A549 (cell line): ENCODE measurements around the gene PRKAG2. TPM values are rescaled to one million over a fixed set of nuclear protein-coding genes. Genes with fewer than 3 reads are reported as not detected.

Source experiments
- ATAC-seq, 2 experiments: fragments of 200-7000 bp in 1 of 2; fragments of >200 bp in 1 of 2; cut with Nextera tagmentation in 1 of 2; cut with Tn5 transposase in 1 of 2; 3 replicates each; pipeline versions ENCODE4 v1.8.0 to v1.9.1; 2018 to 2020; ENCODE audit warnings: mild to moderate bottlenecking in 1 of 2, moderate library complexity in 1 of 2
- CTCF ChIA-PET: fragments of 300-600 bp; sonication (Branson Sonifier 250); formaldehyde crosslinking; extraction: SDS; loops from one replicate; lab custom pipeline; 2021; ENCODE audit warnings: antibody characterized with exemption, inconsistent platforms; lab: Yijun Ruan, JAX
- POLR2A ChIA-PET: fragments of 350-600 bp; formaldehyde crosslinking; extraction: SDS; loops from one replicate; lab custom pipeline; 2021; ENCODE audit warnings: antibody characterized with exemption, inconsistent platforms; lab: Yijun Ruan, JAX
- DNase-seq, 2 experiments: peaks; one replicate each; pipeline versions ENCODE4 v3.0.0 to v3.0.0-alpha.2; 2011 to 2016; ENCODE audit warnings: low read depth in 1 of 2, low spot score in 1 of 2
- FAIRE-seq: peaks from 2 replicates; lab custom pipeline; 2011; peaks lifted over from hg19 to GRCh38; lab: Jason Lieb, UNC
- H3K27ac ChIP-seq, 2 experiments: fragments of >200 bp; sonication (Bioruptor Twin); formaldehyde crosslinking; 3 replicates each; pipeline ENCODE4 v1.5.1; 2016 to 2017
- H3K4me1 ChIP-seq: fragments of >200 bp; sonication (Bioruptor Twin); formaldehyde crosslinking; 3 replicates; pipeline ENCODE4 v1.6.1; 2016
- H3K4me2 ChIP-seq: fragments of >200 bp; sonication (Bioruptor Twin); formaldehyde crosslinking; 3 replicates; pipeline ENCODE4 v1.6.1; 2016
- H3K4me3 ChIP-seq: fragments of >200 bp; sonication (Bioruptor Twin); formaldehyde crosslinking; 3 replicates; pipeline ENCODE4 v1.5.1; 2016
- H3K9me3 ChIP-seq: fragments of >200 bp; sonication (Bioruptor Twin); formaldehyde crosslinking; 3 replicates; pipeline ENCODE4 v1.6.1; 2016
- BHLHE40 ChIP-seq: IDR thresholded peaks from 2 replicates; pipeline ENCODE4 v1.6.1; 2012; ENCODE audit warnings: low read depth, low read length, inconsistent platforms
- CHD2 ChIP-seq: fragments of 150-350 bp; IDR thresholded peaks from 2 replicates; pipeline ENCODE4 v1.6.1; 2014; ENCODE audit warnings: low read length; ENCODE audit not compliant: partially characterized antibody
- EHF ChIP-seq: fragments of 250-450 bp; sonication (Bioruptor Pico); IDR thresholded peaks from 2 replicates; pipeline ENCODE4 v1.5.0; 2020; ENCODE audit warnings: mild to moderate bottlenecking
- EHMT2 ChIP-seq: fragments of 200-600 bp; sonication (generic); IDR thresholded peaks from 2 replicates; pipeline ENCODE4 v1.6.1; 2016; ENCODE audit warnings: antibody characterized with exemption, low read depth, mild to moderate bottlenecking, moderate library complexity
- EP300 ChIP-seq, 2 experiments: fragments of >200 bp; sonication (Bioruptor Twin); formaldehyde crosslinking; IDR thresholded peaks; 2 replicates in 1 of 2; 3 replicates in 1 of 2; pipeline ENCODE4 v1.6.1; 2016 to 2017
- FOSL2 ChIP-seq, 2 experiments: fragments of 450-650 bp in 1 of 2; fragments of >200 bp in 1 of 2; sonication (Bioruptor Twin) in 1 of 2; formaldehyde crosslinking; IDR thresholded peaks; 2 replicates each; pipeline versions ENCODE4 v1.5.0 to v1.6.1; 2016 to 2020; ENCODE audit warnings: mild to moderate bottlenecking in 1 of 2, moderate library complexity in 1 of 2
- GATA3 ChIP-seq: IDR thresholded peaks from 2 replicates; pipeline ENCODE4 v1.6.1; 2012; ENCODE audit warnings: borderline replicate concordance
- HES2 ChIP-seq: fragments of >200 bp; sonication (Bioruptor Twin); formaldehyde crosslinking; IDR thresholded peaks from 2 replicates; pipeline ENCODE4 v1.6.1; 2016
- KDM1A ChIP-seq: fragments of 200-600 bp; sonication (generic); IDR thresholded peaks from 2 replicates; pipeline ENCODE4 v1.6.1; 2016; ENCODE audit warnings: low read depth, mild to moderate bottlenecking
- MAZ ChIP-seq: fragments of 150-350 bp; IDR thresholded peaks from 2 replicates; pipeline ENCODE4 v1.6.1; 2014; ENCODE audit warnings: antibody characterized with exemption, low read depth, low read length, borderline replicate concordance
- MYC ChIP-seq: IDR thresholded peaks from 2 replicates; pipeline ENCODE4 v1.6.1; 2012; ENCODE audit warnings: mild to moderate bottlenecking, inconsistent platforms, low read length, improper control_type of control experiment, borderline replicate concordance
- RARB ChIP-seq: fragments of 250-450 bp; sonication (Bioruptor Pico); IDR thresholded peaks from 2 replicates; pipeline ENCODE4 v1.8.0; 2021; ENCODE audit warnings: mild to moderate bottlenecking, moderate library complexity
- RFX5 ChIP-seq: fragments of 450-650 bp; IDR thresholded peaks from 2 replicates; pipeline ENCODE4 v1.7.1; 2014; ENCODE audit warnings: antibody characterized with exemption, mild to moderate bottlenecking, moderate library complexity
- SMC3 ChIP-seq: fragments of >200 bp; sonication (Bioruptor Twin); formaldehyde crosslinking; IDR thresholded peaks from 3 replicates; pipeline ENCODE4 v1.6.1; 2018; ENCODE audit warnings: inconsistent platforms
- USF2 ChIP-seq: fragments of 450-650 bp; IDR thresholded peaks from 2 replicates; pipeline ENCODE4 v1.6.1; 2014; ENCODE audit warnings: antibody characterized with exemption
- WGBS: methylation state at CpG from one replicate; pipeline ENCODE4 v1.1.6; 2017; ENCODE audit errors: missing lambda C conversion rate; 5-methylcytosine and 5-hydroxymethylcytosine counted together
- polyA plus RNA-seq, 4 experiments: library from polyadenylated mRNA; depleted of rRNA in 3 of 4; stranded (reverse); fragments of >200 nt; fragmentation: RNase III in 1 of 4; extraction: RNeasy Plus Mini Kit Qiagen cat#74134 plus additional on column Dnase treatment in 1 of 4; gene quantifications; 2 replicates in 3 of 4; 3 replicates in 1 of 4; pipeline ENCODE4 v1.2.3, GENCODE V29; 2011 to 2017
- TF ChIP-seq, protein P1 (sequence below): IDR thresholded peaks from 2 replicates; pipeline ENCODE4 v1.6.1; 2012; ENCODE audit warnings: low read depth, borderline replicate concordance
- TF ChIP-seq, protein P2 (sequence below): IDR thresholded peaks from 2 replicates; pipeline ENCODE4 v1.6.1; 2012

Gene PRKAG2
- polyA plus RNA-seq, 2 of the 4 experiments (the other 2 are of a cell fraction) = 26.5 to 31.7 TPM

- POLR2A ChIA-PET = no interaction called here
- FAIRE-seq = no peak
- 80% methylated on average over 15 of the region's 21 CpGs for WGBS
Observed at GRCh38 chr7:151784853-151785680, 91.8 kb downstream of the PRKAG2 start.

GRCh38 chr7:151783958-151784575 is 92.8 kb downstream of the PRKAG2 start:
- DNase-seq (no peak), ATAC-seq (no peak), FAIRE-seq (no peak)
- H3K4me1 ChIP-seq = 0 out of 3 replicates have a peak, but pooled peaks cover 4% of the 10 kb centered on the region
- no peaks in the 10 kb centered on the region for H3K9me3 ChIP-seq
- 94% methylated on average over 18 of the region's 18 CpGs for WGBS
- CTCF ChIA-PET = interaction anchor here (0.6 to 7.4 kb wide), 27 partner anchors 12 to 432 kb away, joined by 3 to 153 read pairs (median 7); partner anchors contain the start of gene PRKAG2
- H3K4me2 ChIP-seq = no peak overlapping the region; the same call in 2 of the 3 replicates
- H3K4me3 ChIP-seq = no peak overlapping the region
- no peak overlapping the region for H3K27ac ChIP-seq
- POLR2A ChIA-PET = no interaction called here
- no peak for TF ChIP-seq HES2
- TF ChIP-seq USF2 = no peak
- no peak for TF ChIP-seq MYC
- TF ChIP-seq, protein P1, sequence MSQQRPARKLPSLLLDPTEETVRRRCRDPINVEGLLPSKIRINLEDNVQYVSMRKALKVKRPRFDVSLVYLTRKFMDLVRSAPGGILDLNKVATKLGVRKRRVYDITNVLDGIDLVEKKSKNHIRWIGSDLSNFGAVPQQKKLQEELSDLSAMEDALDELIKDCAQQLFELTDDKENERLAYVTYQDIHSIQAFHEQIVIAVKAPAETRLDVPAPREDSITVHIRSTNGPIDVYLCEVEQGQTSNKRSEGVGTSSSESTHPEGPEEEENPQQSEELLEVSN = no peak
- TF ChIP-seq GATA3 = no peak
- no peak for TF ChIP-seq FOSL2 (IDR thresholded peaks at IDR 0.05)
- no peak for TF ChIP-seq FOSL2 (CRISPR knock-in tag; IDR thresholded peaks at IDR 0.05)
- TF ChIP-seq EHF (CRISPR knock-in tag) = no peak
- no peak for TF ChIP-seq EHMT2

More at GRCh38 chr7:151784853-151785680, 91.8 kb downstream of the PRKAG2 start:
- CTCF ChIA-PET = interaction anchor here (0.8 to 7.4 kb wide), 7 partner anchors 11 to 469 kb away, joined by 3 to 153 read pairs (median 11); no protein-coding TSS in a partner anchor
- no peak overlapping the region for H3K4me3 ChIP-seq
- 0 out of 3 replicates have a peak, but pooled peaks cover 4% of the 10 kb centered on the region for H3K4me1 ChIP-seq
- TF ChIP-seq RARB (CRISPR knock-in tag) (no peak), BHLHE40 (no peak), CHD2 (no peak), KDM1A (no peak), SMC3 (no peak), EP300 (IDR thresholded peaks at IDR 0.05) (no peak), MAZ (no peak), RFX5 (no peak)
- TF ChIP-seq, protein P2, sequence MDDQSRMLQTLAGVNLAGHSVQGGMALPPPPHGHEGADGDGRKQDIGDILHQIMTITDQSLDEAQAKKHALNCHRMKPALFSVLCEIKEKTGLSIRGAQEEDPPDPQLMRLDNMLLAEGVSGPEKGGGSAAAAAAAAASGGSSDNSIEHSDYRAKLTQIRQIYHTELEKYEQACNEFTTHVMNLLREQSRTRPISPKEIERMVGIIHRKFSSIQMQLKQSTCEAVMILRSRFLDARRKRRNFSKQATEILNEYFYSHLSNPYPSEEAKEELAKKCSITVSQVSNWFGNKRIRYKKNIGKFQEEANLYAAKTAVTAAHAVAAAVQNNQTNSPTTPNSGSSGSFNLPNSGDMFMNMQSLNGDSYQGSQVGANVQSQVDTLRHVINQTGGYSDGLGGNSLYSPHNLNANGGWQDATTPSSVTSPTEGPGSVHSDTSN = no peak
- no peak overlapping the region for H3K27ac ChIP-seq
- H3K4me2 ChIP-seq = no peak overlapping the region
- DNase-seq = no peak
- H3K9me3 ChIP-seq = no peaks in the 10 kb centered on the region
- no peak for ATAC-seq
